Measurements from ENCODE around the gene SLC34A3.

SLC34A3 gene

DNA sequence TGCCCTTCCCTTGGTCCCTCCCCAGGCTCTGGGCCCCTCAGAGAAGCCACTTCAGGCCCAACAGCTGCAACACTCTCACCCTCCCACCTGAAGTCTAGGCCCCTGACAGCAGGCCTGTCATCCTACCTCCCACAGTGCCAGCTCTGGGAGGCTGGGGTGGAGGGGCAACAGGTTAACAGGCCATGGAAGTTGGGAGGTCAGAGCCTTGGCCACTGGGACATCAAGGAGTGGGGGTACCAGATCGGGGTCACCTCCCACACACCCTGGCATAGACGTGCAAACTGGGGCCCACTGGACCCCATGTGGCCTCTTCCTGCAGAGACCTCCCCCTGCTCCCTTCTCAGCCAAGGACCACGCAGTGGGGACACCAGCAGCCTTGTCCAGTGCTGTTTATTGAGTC, 39.5 kb upstream of the SLC34A3 start:
- DNase-seq (ENCODE audit: low read depth), result no peak
- TF ChIP-seq, protein P1, sequence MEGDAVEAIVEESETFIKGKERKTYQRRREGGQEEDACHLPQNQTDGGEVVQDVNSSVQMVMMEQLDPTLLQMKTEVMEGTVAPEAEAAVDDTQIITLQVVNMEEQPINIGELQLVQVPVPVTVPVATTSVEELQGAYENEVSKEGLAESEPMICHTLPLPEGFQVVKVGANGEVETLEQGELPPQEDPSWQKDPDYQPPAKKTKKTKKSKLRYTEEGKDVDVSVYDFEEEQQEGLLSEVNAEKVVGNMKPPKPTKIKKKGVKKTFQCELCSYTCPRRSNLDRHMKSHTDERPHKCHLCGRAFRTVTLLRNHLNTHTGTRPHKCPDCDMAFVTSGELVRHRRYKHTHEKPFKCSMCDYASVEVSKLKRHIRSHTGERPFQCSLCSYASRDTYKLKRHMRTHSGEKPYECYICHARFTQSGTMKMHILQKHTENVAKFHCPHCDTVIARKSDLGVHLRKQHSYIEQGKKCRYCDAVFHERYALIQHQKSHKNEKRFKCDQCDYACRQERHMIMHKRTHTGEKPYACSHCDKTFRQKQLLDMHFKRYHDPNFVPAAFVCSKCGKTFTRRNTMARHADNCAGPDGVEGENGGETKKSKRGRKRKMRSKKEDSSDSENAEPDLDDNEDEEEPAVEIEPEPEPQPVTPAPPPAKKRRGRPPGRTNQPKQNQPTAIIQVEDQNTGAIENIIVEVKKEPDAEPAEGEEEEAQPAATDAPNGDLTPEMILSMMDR (IDR thresholded peaks at IDR 0.05; ENCODE audit: insufficient read depth, low read depth, low read length, missing control alignments), result no peak
- H3K4me3 ChIP-seq (ENCODE audit: low read depth, low read length), result no peak overlapping the region

DNA sequence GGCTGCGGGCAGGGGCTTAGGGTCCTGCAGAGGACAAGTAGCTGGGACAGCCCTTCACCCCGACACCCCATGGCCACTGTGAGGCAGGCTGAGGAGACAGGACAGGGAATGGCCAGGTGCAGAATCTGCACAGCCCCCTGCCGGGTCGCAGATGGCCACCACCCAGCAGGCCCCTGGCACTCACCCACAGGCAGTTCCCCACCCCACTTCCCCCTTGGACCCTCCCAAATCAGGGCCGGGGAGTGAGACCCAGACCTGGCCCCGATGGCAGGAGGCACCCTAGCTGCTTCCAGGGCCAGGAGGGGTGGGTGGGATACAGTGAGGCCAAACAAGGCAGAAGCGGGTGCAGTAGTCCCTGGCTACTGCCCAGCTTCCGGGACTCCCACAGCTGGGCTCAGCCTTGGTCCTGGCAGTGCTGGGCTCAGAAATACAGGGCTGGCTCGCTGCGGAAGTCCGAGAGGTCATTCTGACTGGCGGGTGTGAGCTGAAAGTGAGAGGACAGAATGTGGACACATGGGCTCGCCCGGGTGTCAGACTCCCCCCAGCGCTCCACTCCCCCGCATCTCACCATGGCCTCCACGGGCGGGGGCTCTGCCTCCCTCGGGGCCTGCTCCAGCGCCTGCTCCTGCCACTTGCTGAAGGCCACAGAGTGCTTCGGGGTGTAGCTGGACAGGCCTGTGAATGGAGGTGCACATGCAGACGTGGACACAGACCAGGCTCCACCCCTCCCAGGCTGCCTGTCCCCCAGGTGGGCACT, 38.8 kb upstream of the SLC34A3 start:
- TF ChIP-seq, protein P1 (IDR thresholded peaks at IDR 0.05; ENCODE audit: insufficient read depth, low read depth, low read length, missing control alignments), result no peak
- no peak overlapping the region for H3K4me3 ChIP-seq (ENCODE audit: low read depth, low read length)
- no peak for DNase-seq (ENCODE audit: low read depth)

DNA sequence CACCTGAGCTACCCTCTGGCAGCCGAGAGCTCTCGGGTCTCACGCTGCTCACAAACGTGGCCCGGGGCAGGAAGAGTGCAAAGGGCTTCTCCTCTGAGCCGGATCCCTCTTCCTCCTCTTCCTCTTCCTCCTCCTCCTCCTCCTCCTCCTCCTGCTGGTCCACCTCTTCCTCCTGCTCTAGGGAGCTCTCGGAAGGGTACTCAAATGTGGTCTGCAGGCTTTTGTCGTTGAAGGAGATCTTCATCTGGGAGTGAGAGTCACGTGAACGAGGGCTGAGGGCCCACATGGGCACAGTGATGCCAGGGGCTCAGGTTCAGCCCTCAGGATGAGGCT, 38.3 kb upstream of the SLC34A3 start:
- H3K4me3 ChIP-seq (ENCODE audit: low read depth, low read length), result no peak overlapping the region
- TF ChIP-seq, protein P1 (IDR thresholded peaks at IDR 0.05; ENCODE audit: insufficient read depth, low read depth, low read length, missing control alignments), result no peak
- no peak for DNase-seq (ENCODE audit: low read depth)

DNA sequence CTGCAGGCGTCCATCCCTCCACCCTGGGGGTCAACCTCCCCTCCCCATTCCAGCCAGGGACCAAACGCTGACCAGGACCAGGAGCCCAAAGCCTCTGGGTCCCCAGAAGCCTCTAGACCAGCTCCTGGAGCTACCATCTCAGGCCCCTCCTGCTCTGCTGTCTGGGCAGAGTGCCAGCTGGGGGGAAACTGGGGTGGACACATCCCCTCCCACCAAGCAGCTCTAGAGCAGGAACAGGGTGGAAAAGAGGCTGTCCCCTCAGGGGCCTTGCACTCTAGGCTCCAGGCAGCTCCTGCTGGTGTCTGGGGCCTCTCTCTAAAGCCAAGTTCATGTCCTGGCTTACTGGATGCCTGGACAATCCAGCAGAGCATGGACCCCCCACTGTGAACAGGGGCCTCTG, 37.8 kb upstream of the SLC34A3 start:
- DNase-seq (ENCODE audit: low read depth), result no peak

DNA sequence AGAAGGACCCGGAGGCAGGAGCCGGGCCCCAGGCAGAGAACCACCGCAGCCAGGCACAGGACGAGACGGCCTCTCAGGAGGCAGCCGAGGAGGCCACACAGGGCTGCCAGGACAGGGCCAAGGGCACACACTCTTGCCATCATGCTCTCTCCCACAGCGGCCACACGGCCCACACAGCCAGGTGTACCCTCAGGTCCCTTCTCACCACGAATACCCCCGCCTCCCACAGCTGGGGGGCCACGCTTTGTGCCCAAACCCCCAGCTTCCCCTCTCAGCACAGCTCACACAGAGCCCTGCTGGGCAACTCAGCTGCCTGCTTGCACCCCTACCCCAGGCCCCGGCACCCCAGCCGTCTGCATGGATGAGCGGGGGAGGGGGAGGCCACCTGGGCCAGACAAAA, 36.9 kb upstream of the SLC34A3 start:
- TF ChIP-seq, protein P1 (IDR thresholded peaks at IDR 0.05; ENCODE audit: insufficient read depth, low read depth, low read length, missing control alignments), result no peak
- no peak for DNase-seq (ENCODE audit: low read depth)
- no peak overlapping the region for H3K4me3 ChIP-seq (ENCODE audit: low read depth, low read length)

More for the DNA sequence above, 37.8 kb upstream of the SLC34A3 start:
- no peak overlapping the region for H3K4me3 ChIP-seq (ENCODE audit: low read depth, low read length)
- TF ChIP-seq, protein P1 (IDR thresholded peaks at IDR 0.05; ENCODE audit: insufficient read depth, low read depth, low read length, missing control alignments), result no peak

DNA sequence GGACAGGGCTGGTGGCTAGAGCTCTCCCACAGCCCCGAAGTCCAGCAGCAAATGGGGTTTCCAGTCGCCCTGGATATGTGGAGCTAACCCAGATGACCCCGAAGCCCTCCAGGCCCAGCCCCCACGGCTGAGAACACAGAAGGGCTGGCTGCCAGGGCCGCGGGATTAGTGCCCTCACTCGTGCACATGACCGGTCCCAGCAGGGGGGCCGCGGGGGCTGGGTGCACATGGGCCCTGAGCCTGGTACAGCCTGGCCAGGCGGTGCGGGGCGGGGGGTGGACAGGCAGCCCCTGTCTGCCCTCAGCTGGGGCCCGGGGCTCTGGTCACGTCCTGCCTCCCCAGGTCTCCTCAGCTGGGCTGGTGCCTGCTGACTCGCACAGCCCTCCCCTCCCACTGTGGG, 36.3 kb upstream of the SLC34A3 start:
- H3K4me3 ChIP-seq (ENCODE audit: low read depth, low read length), result no peak overlapping the region
- DNase-seq (ENCODE audit: low read depth), result no peak
- TF ChIP-seq, protein P1 (IDR thresholded peaks at IDR 0.05; ENCODE audit: insufficient read depth, low read depth, low read length, missing control alignments), result no peak

DNA sequence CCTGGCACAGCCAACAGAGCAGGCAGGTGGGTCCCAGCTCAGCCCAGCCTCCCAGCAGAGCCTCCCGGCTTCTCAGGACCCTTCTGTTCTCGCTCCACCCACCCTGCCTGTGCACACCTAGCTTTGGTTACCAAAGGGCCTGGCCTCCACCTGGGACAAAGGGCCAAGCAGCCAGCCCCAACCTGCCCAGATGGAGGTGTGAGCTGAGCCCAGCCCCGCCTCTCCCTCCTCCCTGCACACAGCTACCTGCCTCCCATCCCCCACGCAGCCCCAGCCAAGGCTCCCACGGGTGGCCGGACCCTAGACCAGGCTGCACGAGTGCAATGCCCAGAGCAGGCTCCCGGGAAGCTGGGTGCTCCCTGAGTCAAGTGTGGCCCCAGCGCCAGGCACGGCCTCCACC, 35.8 kb upstream of the SLC34A3 start:
- no peak for DNase-seq (ENCODE audit: low read depth)
- TF ChIP-seq, protein P1 (IDR thresholded peaks at IDR 0.05; ENCODE audit: insufficient read depth, low read depth, low read length, missing control alignments), result no peak
- no peak overlapping the region for H3K4me3 ChIP-seq (ENCODE audit: low read depth, low read length)
